ENCODE measurements around the gene LYRM4.

The LYRM4 gene

DNA sequence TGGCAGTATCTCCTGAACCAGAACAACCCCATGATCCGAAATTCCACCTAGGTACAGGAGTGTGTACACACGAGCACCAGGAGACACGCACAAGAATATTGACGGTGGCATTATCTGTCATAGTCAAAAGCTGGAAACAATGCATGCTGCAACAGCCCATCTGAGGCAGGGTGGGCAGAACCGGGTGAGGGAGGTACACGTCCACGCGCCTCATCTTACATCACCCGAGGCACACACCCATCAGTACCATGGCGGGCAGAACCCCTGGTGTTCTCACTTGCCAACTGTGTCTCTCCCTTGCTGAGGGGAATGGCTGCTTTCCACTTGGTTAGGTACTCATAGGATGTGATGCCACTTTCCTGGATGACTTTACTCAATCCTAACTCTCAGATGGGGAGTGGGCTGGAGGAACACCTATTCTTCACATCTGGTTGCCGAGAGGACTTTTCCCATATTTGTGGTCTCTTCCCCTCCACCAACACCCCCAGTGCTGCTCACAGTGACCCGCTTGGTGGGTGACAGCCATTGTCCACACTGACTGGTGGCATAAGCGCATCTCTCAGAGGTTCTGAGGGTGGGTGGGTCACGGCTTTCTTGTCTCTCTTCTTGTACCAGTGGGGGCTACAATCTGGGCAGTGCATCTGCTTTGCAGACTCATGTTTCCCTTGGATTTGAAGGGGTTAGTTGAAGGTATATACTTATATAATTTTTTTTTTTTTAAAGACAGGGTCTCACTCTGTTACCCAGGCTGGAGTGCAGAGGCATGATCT, 162.1 kb downstream of the LYRM4 start:
- DNase-seq (ENCODE audit: low read depth) = no peak

DNA sequence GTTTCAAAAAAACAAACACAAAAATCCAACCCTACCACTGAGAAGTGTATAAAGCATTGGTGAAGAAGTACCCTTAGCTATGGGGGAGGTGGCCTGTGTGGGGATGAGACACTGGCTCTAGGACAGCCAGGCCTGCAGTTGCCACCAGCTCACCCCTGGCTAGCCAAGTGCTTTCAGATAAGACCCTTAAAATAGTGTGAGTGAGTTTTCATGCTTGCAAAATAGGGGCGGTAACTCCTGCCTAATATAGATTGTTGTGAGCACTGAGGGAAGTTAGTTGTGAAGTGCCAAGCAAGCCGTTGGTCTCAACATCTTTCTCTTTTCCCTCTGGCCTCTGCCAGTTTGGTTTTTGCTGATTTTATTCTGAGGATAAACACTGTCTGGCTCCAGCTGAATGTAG, 164.3 kb downstream of the LYRM4 start:
- no peak for DNase-seq (ENCODE audit: low read depth)

DNA sequence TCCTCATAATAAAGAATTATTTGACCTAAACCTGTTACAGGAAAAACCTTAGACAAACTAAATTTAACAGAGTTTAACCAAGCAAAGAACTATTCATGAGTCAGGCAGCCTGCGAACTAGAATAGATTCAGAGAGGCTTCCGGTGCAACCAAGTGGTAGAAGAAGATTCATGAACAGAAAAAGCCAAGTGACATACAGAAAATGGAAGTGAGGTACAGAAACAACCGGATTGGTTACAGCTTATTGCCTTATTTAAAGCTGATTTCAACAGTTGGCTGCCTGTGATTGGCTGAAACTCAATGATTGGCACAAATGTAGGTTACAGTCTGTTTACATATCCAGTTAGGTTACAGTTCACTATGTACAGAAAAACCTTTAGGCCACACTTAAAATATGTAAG, 165.5 kb downstream of the LYRM4 start:
- no peak for DNase-seq (ENCODE audit: low read depth)

DNA sequence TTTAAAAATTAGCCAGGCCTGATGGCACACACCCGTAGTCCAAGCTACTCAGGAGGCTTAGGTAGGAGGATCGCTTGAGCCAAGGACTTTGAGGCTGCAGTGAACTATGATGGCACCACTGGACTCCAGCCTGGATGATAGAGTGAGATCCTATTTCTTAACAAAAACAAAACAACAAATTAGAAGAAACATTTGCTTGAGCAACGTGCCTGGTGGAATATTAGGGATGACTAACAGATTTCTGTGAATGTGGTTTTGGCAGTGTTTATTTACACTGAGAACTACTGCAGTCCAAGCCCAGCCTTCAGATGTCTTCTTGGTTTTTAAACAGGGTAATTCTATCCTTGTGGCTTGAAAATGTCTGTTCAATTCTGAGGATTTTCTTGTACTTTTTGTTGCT, 166.4 kb downstream of the LYRM4 start:
- no peak for DNase-seq (ENCODE audit: low read depth)

DNA sequence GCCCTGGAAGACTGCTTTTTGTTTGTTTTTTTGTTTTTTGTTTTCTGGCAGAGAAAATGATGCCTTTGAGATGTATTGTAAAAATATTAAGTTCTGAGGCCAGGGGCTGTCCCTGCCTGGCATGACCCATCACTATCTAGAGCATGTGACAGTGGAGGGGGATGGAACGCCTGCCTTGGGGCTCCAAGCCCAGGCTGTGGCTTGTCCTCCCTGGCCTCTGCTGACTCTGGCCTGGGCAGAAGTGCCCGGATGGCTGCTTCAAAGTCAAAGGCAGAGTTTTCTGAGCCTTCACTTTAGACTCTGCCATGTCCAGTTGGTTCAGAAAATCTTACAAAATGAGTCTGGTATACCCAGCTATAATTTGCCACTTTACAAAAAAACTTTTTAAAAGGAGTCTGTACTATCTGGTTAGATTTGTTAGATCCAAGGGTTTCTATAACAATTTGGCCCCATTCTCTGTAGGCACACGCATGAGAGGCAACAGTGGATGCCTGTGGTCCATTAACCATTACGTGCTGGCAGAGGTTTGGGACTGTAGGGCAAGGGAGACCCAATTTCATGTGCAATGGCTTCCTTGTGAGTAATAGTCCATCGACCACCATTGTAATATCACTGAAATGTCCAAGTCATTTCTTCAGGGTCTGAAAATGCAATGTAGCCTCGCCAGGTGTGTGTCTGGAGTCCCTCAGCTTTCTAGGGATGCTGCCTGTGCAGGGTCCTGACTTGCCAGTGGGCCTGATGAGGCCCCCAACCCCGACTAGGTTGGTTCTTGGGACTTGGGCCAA, 167.3 kb downstream of the LYRM4 start:
- no peak for DNase-seq (ENCODE audit: low read depth)

DNA sequence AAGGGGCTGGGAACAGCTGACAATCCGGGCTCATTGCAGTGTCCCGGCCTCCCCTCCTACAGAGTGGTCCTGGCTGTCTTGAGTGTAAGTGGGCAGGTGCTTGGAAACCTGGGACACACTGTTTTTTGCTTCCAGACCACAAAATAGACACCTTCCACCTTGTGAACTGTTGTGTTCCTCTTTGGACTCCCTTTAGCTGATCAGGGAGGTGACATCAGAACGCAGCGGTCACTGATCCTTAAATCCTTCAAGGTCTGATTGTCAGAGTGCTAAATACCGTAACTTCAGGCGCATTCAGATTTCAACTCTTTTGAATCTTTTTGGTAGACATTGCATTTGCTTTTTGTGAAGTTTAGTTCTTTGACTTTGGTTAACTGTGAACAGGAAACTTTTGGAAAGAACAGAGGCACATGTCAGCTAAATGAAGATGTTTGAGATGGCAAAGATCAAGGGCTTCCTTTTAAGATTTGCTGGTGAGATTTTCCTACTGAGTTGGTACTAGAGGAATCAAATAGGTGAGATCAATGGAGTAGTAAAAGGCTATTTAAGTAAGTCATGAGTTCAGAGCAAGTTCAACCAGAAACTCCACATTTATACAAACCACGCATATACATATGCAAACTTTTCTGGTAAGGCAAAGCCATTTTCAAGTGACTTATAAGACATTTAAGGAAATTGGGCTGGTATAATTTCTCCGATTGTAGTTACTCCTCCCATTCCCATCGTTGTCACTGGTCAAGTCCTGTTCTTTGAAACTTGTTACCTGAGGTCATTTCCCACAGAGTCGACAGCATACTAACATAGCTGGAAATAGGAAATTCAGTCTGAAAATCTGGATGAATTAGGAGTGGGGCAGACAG, 169.3 kb downstream of the LYRM4 start:
- no peak for DNase-seq (ENCODE audit: low read depth)

DNA sequence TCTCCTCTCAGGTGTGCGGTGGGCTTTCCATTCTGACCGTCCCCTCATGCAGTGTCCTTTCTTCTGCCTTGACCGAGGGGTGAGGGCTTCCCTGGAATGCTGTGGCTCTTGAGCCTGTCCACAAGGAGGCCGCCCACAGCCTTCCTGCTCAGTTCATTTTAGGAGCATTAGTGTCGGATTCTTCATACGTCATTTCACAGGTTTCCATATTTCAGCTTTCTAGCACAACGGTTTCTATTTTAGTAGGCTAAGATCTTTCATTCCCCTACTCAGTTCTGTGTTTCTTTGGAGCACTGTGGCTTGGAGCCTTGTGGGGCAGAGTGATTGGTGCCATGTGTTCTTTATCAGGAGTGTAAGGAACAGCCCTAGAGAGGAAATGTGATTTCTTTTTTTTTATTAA, 170.1 kb downstream of the LYRM4 start:
- DNase-seq (ENCODE audit: low read depth) = no peak

DNA sequence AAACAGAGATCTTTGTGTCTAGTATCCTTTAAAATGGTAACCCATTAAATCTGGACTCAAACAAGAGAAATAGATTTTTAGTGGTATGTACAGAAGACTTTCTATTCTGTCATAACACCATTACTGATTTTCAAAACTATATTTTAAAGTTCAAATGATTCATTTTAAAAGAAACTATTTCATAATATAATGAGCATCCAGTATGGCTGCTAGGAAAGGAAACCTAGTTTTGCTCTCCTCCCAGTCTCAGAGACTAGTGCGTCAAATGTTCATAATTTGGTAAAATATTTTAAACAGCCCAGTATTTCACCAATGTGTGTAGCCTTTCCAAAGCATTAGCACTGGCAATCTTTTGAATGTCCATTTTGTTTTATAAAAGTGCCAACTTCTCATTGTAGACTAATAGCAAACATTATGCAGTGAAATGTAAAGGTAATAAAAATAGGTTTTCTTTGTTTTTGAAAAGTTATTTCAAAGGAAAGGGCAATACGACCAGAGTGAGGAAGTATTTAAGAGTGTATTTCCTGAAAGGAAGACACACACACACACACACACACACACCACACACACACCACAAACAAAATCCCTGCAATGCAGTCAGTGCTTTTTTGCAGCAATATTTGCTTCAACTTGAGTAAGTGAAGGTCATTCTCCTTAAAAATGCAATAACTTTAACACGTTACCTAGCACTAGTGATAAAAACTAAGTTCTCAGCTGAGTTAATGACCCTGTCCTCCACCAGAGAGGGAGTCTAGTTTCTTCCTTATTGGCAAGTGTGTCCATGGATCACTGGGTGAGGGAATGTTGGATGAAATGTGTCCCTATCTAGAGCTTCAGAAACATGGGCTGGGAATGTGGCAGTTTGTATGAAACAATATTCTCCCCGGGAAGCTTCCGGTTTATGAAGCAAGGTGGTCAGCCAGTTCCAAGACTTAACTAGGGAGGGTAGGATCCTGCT, 171.0 kb downstream of the LYRM4 start:
- DNase-seq (ENCODE audit: low read depth) = no peak

DNA sequence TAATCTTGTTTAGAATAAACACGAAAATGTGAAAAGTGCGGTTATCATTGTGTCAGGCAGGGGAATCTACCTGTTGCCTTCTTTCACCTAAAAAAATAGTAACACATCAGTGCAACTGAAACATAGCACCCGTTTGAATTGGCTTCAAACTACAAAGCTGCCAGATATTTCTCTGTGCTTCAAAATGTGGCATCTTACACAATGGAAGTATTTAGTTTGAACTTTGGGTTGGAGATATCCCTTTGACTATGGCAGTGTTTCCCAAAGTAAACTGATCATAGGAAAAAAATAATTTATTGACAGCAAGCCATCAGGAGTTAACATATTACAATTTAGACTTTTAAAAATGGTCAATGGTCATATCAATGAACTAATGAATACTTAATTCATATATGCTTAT, 172.0 kb downstream of the LYRM4 start:
- DNase-seq (ENCODE audit: low read depth) = no peak

DNA sequence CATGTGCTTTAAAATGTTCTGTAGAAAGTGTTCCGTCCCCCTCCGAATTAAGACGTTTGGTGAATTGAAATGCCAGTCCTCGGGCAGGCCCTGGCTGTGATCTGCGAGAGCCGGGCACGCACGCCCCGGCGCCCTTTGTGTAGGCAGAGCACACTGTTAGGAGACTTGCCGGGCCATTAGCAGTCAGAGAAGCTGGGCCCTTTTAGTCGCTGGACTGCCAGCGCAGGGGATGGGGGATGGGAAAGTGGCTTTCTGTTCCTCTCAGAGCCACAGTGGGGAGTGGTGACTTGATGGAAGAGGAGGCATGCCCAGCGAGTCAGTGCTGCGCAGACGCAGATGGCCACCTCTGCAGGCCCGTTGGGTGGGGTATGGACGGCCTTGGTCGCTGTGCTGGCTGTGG, 173.4 kb downstream of the LYRM4 start:
- no peak for DNase-seq (ENCODE audit: low read depth)

DNA sequence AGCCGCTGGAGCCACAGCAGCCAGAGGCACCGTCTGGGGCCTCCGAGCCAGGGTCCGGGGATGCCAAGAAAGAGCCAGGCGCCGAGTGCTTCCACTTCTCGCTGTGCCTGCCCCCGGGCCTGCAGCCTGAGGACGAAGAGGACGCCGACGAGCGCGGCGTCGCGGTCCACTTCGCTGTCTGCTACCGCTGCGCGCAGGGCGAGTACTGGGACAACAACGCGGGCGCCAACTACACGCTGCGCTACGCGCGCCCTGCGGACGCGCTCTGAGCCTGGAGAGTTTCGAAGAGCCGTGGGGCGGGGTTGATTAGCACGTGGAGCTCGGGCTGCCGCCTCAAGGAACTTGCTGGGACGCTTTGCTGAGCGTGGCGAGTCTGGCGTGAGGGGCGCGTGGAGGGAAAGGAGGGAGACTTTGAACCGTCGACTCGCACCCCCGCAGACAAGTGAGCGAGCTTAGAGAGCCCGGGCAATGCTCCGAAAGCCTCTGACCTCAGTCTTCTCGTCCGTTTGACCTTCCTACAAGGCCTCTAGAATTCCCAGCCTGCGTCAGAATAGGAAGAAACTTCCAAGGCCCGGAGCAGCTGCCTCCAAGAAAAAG, 174.4 kb downstream of the LYRM4 start:
- DNase-seq (ENCODE audit: low read depth) = no peak

DNA sequence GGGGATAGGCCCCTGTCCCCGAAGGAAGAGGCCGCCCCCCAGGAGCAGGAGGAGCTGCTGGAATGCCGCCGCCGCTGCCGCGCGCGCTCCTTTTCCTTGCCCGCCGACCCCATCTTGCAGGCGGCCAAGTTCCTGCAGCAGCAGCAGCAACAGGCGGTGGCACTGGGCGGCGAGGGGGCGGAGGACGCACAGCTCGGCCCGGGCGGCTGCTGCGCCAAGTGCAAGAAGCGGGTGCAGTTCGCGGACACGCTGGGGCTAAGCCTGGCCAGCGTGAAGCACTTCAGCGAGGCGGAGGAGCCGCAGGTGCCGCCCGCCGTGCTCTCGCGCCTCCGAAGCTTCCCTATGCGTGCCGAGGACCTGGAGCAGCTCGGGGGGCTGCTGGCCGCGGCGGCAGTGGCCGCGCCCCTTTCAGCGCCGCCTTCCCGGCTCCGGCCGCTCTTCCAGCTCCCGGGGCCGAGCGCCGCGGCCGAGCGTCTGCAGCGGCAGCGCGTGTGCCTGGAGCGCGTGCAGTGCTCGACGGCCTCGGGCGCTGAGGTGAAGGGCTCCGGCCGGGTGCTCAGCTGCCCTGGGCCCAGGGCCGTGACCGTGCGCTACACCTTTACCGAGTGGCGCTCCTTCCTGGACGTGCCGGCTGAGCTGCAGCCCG, 175.0 kb downstream of the LYRM4 start:
- no peak for DNase-seq (ENCODE audit: low read depth)

DNA sequence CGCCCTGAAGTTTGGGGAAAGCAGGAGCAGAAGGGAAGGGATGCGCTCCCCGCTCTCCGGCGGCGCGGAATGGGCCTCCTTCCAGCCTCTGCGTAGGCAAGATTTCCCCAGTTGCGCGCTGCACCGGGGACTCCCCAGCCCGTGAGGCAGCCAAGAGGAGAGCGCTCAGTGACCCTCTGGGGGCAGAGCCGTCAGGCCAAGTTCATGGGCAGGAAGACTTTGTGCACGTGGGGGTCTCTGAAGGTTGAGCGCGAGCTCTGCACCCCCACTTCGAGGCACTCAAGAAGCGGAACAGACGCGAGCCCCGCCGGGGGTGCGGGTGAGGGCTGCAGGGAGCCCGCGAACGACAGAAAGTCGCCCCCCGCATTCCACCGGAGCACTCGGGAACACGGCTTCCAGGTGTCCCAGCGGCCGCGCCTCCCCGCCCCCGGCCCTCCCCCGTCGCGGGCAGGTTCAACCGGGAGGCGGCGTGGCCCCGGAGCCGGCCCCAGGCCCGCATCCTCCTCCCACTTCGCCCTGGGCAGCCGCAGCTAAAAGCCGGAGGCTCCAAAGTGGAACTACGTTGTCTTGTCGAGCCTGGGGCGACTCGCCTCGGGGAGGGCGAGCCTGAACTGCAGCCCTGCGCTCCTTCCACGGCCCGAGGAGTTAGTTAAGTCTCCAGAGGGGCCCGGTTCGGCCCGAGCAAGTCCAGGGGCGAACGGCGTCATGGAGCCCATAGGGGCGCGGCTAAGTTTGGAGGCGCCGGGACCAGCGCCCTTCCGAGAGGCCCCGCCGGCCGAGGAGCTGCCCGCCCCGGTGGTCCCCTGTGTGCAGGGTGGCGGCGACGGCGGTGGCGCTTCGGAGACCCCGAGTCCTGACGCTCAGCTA, 175.7 kb downstream of the LYRM4 start, which contains the start of gene PPP1R3G:
TSS of gene PPP1R3G (plus strand) at position 561 of the 867 bp plus-strand sequence. CDS start at position 706, 145 bp downstream.
- no peak for DNase-seq (ENCODE audit: low read depth)

DNA sequence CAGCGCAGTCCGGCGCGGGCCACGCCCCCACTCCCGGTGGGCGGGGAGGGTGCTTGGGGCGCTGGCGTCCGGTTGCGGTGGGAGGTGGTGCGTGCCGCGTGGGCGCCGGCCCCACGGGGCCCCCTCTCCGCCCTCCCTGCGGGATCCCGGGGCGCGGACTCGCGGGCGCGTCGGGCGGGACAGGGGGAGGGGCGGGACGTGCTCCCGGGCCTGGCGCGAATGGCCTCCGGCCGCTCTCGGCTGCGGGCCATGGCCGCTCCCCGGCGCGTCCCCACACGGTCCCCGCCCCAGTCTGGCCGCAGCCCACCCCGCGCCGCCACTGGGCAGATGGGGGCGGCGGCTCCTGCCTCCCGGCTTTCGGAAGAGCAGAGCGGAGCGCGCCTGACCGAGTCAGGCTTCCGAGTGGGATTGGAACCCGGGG, 176.4 kb downstream of the LYRM4 start:
- no peak for DNase-seq (ENCODE audit: low read depth)

DNA sequence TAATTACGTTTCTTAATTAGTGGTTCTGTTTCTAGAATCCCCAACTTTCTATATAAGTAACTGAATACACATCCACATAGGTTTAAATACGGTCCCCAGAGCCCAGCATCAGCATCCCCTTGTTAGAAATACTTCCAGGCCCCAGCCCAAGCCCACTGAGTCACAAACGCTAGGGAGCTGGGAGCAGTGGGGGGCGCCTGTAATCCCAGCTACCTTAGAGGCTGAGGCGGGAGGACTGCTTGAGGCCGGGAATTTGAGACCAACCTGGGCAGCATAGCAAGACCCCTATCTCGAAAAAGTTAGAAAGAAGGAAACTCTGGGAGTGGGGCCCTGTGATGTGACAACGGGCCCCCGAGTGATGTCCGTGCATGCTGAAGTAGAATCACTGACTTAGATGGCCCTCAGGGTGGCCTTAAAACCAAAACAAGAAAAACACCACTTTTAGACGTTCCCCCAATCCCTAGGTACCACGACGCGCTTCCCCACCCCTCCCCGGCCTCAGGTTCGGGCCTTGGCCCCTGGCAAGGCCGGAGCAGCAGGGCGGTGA, 176.9 kb downstream of the LYRM4 start:
- no peak for DNase-seq (ENCODE audit: low read depth)

DNA sequence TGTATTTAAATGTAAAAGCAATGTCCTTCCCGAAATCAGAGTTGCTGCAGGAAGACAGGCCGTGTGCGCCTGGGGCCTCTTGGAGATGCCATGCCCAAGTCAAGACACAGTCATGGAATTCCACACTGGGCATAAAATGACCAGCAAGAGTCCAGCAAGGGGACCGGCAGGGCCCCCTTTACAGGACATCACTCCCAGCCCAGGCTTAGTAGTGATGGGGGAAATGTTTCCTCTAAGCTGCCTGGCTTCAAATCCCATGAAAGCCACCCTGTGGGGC, 177.5 kb downstream of the LYRM4 start:
- no peak for DNase-seq (ENCODE audit: low read depth)

DNA sequence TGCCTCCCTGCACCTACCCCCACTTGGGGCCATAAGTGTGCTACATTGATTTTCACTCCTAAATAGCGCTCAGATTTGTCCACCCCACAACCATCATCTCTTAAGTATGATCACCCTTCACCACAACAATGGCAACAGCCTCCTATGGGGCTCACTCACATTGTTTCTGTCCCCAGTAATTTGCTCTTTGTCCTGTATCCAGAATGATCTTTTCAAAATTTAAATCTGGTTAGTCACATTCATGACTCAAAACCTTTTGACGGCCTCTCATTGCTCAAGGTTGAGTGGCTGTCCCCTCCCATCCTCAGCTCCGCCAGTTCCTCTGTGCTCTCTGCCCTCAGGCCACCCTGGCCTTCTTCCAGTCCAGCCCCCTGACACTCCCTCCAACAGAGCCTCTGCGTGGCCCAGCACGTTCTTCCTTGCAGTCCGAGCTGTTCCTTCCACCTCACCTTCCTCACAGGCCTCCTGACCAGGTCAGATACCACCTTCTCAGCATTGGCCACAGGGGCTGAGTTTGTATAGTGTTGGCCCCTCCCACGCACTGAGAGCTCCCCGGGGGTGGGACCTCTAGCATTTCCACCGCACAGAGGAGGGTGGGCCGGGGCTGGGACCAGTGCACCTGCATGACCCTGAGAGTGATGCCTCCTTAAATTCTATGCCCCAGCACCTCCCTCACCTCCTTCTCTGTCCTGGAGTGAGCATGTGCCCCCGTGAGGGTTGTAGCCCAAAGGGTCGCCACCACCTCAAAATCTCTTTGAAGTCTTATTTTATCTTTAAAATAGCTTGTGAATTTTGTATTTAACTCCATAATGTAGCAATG, 178.1 kb downstream of the LYRM4 start:
- no peak for DNase-seq (ENCODE audit: low read depth)

DNA sequence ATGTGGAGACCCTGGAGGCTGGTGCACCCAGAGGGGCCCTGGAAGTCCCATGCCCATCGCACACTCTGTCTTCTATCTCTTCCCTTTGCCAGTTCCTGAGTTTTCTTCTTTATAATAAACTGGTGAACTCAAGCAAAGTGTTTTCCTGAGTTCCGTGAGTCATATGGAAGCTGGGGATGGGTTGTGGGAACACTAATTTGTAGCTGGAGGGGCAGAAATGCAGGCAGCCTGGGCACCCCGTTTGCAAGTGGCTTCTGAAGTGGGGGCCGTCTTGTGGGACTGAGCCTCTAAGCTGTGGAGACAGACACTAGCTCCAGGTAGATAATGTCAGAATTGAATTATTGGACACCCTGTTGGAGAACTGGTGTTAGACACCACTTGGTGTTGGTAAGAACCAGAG, 178.8 kb downstream of the LYRM4 start:
- no peak for DNase-seq (ENCODE audit: low read depth)
